CD4-positive, alpha-beta T cell treated with Interleukin-6 at 100 ng/mL for 8 hours (primary cell): ENCODE data around the gene HEATR5A.
A peak's percentile ranks its signal among the peaks of the same experiment; 100 is the strongest.
"Not testable (repeated sequence)": the region's sequence is repeated elsewhere in the genome, so short reads cannot be mapped to it uniquely, and the experiment has no call there.

Experiments used
- DNase-seq: peaks from one replicate; pipeline ENCODE4 v3.0.0-alpha.2; 2020; ENCODE audit warnings: mixed read lengths, low spot score

The HEATR5A gene

GRCh38 chr14:31326111-31326510, 94.2 kb downstream of the HEATR5A start:
- peak; percentile 7 for DNase-seq

GRCh38 chr14:31323419-31323818, 96.9 kb downstream of the HEATR5A start:
- DNase-seq = no peak

DNA sequence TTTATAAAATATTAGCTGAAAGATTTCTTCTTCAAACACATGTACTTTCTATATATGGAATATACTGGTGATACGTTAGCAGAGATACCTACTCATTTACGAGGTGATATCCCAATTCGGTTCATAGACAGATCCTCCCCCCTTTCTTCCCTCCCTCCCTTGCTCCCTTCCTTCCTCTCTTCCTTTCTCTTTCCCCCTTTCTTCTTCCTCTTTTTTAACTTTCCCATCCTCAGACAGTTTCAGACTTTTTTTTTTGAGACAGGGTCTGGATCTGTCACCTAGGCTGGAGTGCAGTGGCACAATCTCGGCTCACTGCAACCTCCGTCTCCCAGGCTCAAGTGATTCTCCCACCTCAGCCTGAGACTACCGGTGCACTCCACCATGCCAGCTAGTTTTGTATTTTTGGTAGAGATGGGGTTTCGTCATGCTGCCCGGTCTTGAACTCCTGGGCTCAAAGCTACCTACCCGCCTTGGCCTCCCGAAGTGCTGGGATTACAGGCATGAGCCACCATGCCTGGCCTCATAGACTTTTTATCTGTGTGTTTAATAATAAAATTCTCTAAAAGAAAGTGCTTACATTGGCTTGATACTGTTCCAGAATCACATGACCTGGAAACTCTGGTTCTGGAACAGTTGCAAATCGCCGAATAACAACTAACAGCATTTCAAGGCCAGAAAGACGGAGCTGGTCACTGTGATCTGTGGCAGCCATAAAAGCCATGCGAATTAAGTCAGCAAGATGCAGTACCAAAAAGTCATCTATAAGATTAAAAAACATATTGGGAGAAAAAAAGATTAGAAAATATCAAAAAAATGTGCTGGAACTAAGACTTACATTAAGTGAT, 99.2 kb downstream of the HEATR5A start:
- DNase-seq = no peak

GRCh38 chr14:31320216-31320615, 100.1 kb downstream of the HEATR5A start:
- DNase-seq = no peak

DNA sequence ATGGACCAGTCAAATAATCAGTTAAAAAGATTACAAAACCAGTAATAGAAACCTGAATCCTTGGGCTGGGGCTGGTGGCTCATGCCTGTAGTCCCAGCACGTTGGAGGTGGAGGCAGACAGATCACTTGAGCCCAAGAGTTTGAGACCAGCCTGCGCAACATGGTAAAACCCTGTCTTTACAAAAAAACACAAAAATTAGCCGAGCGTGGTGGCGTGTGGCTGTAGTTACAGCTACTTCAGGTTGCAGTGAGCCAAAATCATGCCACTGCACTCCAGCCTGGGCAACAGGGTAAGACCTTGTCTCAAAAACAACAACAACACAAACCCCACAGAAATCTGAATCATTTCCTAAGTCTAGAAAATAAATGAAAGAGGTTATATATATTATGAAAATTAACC, 100.6 kb downstream of the HEATR5A start:
- DNase-seq = no peak

GRCh38 chr14:31312934-31313333, 107.4 kb downstream of the HEATR5A start:
- no peak for DNase-seq

DNA sequence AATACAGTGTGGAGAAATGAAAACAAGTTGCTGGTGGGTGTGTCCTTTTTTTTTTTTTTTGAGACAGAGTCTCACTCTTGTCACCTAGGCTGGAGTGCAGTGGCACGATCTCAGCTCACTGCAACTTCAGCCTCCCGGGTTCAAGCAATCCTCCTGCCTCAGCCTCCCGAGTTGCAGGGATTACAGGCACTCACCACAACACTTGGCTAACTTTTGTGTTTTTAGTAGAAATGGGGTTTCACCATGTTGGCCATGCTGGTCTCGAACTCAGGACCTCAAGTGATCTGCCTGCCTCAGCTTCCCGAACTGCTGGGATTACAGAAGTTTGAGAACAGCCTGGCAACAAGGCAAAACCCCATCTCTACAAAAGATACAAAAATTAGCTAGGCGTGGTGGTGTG, 108.0 kb downstream of the HEATR5A start:
- not testable (repeated sequence) for DNase-seq

DNA sequence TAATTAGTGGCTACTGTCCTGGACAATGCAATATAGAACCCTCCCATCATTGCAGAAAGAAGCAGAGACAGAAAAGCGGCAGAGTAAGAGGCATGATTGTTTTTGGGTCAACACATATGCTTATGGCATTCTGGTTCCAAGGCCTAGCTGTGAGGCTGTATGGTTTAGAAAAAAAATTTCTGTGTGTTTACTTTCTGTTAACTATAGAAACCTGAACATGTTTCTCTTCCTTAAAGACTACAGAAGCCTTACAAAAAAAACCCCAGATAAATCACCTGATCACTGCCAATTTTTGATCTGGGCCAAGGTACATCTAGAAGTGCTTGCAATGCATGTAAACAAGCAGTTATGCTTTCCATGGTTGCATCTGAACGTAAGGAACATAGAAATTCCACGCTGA, 112.7 kb downstream of the HEATR5A start:
- DNase-seq = no peak

- no peak for DNase-seq
Observed at GRCh38 chr14:31307198-31307597, 113.2 kb downstream of the HEATR5A start.

DNA sequence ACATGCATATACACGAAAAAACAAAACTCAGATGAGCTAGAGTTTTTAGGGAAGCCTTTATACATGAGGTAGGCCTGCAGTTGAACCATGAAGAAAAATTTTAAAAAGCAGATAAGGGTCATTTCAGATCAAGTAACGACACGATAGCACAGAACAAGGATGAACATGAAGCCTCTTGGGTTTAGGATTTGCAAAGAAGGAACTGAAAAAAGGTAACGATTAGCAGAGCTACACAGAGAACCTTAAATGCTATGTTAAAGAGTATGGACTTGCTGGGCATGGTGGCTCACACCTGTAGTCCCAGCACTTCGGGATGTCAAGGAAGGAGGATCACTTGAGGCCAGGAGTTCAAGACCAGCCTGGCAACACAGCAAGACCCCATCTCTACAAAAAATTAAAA, 116.7 kb downstream of the HEATR5A start:
- DNase-seq = no peak

DNA sequence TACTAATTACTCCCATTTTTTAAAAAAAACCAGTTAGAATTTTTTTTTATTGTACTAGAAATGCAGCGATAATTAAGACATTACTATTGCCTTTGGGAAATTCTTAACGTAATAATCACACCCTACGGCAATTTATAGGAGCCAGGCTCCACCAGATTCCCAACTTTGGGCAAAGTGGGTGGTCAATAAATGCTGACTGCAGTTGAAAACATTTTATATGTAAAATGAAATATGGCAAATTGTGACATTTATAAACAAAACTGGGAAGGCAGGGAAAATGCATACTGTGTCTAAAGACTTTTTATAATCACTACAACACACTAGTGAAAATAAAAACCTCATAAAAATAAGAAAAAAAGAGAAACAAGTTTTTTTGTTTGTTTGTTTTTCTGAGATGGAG, 119.5 kb downstream of the HEATR5A start:
- no peak for DNase-seq

DNA sequence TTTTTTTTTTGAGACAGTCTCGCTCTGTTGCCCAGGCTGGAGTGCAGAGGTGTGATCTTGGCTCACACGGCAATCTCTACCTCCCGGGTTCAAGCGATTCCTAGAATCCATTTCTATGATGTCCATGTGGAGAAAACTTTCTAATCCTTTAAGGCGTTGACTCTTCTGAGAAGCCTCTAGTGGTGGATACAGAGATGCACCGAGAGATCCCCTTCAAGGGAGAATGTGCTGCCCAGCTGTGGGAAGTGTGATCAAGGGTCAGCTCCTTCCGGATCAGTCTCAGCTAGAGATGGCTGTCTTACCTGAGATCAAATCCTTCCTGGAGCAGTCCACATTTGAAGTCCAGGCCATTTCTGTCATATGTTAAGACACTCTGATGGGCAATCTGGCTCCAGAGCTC, 120.1 kb downstream of the HEATR5A start:
- DNase-seq = no peak

- no peak for DNase-seq
Observed at GRCh38 chr14:31297701-31298344, 122.5 kb downstream of the HEATR5A start.

GRCh38 chr14:31297112-31297511, 123.2 kb downstream of the HEATR5A start:
- no peak for DNase-seq

DNA sequence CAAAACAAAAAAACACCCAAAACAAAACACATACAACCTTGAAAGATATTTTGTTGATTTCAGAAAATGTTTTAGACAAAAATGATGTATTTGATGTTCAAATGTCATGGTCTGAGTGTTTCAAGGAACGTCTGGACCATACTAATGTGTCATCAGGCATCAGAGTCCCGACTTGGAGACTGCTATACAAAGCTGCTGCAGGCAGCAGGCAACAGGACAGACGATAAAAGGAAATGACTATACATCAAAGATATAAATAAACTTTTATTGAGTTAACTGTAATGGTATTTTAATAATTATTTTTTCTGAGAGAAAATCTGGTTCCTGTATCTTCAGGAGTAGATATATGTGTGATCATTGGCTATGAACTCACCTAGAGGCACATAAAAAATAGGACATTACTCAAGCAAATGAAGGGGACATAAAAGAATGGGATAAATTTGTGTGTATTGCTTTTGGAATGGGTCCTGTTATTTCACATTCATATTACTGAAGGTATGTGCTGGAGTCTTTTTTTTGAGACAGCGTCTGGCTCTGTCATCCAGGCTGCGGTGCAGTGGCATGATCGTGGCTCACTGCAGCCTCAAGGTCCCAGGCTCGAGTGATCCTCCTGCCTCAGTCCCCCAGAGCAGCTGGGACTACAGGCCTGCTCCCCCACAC, 125.5 kb downstream of the HEATR5A start:
- no peak for DNase-seq

- DNase-seq = no peak
Observed at GRCh38 chr14:31292937-31293616, 127.3 kb downstream of the HEATR5A start.

DNA sequence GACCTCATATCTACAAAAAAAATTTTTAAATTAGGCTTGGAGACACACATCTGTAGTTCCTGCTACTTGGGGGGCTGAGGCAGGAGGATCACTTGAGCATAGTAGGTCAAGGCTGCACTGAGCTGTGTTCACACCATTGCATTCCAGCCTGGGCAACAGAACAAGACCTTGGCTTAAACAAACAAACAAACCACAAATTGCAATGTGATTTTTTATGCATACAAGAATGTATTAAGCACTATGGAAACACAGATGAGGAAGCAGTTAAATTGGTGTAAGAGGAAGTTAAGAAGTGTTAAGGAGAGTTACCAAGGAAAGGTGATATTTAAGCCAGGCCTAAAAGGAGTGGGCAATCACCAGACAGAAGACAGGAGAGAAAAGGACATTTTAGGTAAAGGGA, 129.1 kb downstream of the HEATR5A start:
- no peak for DNase-seq

DNA sequence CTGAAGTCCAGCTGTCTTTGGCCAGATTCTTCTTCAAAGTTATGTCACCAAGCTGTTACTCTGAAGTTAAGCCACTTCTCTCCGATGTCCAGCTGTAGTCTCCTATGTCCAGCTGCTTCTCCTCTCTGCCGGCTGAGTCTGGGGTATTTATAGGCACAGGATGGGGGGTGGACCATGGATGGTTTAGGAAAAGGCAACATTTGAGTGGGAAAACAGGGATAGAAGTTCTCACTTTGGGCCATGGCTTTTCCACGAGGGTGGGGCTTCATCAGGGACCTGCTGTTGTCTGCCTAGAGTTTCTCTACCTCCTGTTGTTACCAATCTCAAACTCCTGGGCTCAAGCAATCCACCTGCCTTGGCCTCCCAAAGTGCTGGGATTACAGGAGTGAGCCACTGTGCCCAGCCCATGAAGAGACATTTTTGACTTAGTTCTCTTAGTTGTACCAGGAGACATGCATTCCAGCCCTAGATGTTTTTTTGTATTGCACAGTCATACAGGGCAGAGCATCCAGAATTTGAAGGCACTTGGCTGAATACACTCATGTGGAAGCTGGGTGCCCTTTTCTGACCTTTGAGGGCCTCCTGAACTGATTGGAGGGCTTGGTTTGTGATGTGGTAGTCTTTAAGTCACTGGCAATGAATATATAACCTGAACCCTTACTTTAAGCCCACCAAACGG, 132.9 kb downstream of the HEATR5A start:
- DNase-seq = no peak

DNA sequence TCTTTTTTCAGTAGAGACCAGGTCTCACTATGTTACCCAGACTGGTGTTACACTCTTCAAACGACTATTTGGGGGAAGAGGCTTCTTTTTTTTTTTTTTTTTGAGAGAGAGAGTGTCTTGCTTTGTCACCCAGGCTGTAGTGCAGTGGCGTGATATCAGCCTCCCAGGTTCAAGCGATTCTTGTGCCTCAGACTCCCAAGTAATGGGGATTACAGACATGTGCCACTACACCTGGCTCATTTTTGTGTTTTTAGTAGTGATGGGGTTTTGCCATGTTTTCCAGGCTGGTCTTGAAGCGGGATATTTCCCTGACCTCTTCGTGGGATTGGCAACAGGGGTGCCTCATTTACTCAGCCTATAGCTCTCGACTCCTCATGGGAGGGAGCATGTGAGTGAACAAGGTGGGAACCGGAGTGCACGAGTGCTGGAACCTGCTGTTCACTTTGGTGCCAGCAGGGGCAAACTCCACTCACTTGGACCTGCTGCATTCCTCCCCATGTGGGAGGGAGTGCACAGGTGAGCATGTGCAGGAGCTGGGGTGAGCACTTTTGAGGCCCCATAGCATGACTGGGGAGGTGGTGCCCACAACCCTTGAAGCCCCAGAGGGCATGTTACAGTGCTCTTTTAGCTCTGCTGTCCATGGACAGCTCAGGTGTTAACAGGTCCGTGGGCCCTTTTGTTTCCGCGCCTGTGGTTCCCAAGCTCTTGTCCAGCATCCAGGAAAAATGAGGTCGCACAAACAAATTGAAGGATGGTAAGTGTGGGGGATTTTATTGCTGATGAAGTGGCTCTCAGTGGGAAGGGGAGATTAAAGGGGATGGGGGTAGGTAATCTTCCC, 133.7 kb downstream of the HEATR5A start:
- DNase-seq = no peak

DNA sequence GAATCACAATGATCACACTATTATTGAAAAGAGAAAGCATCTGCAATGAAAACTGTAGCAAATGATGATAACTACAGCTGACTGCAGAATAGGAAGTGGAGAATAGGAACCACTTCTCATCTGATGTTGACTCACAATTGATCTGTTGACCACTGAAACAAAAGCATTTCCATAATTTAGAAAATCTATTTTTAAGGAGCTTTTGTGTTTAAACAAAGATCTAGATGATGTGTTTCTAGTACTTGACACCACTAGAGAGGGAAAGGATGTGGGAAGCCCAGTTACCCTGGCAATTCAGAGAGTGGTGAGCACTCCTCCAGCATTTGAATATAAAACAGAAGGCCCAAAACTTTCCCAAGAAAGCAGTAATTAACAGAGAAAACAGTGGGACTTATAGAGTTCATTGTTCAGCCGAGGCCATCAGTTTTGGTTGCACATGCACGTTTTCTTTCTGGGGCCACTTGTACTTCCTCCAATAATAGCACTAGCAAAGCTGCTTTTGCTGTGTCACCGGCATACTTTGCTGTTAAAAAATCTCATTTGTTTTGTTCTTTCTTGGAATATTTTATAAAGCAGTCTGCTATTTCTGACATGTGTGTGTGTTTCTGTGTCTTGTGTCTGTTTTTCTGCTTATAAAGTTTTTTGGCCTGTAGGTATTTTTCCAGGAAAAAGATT, 136.6 kb downstream of the HEATR5A start:
- DNase-seq = no peak
